HCEC 1CT (cell line): ENCODE results near the gene MOB3B.
"Not testable (repeated sequence)": the region's sequence is repeated elsewhere in the genome, so short reads cannot be mapped to it uniquely, and the experiment has no call there.

Source experiments
- DNase-seq: peaks from one replicate; pipeline ENCODE4 v3.0.0-alpha.2; 2017

Gene MOB3B

GRCh38 chr9:27514551-27514950 lies 15.1 kb downstream of the MOB3B start:
- no peak for DNase-seq

GRCh38 chr9:27511771-27512170 lies 17.8 kb downstream of the MOB3B start:
- no peak for DNase-seq

GRCh38 chr9:27510780-27511179 lies 18.8 kb downstream of the MOB3B start:
- DNase-seq = no peak

GRCh38 chr9:27506981-27507380 lies 22.6 kb downstream of the MOB3B start:
- DNase-seq = no peak

GRCh38 chr9:27505744-27506161 lies 23.9 kb downstream of the MOB3B start:
- DNase-seq = no peak

- no peak for DNase-seq
These were observed 25.4 kb downstream of the MOB3B start for GRCh38 chr9:27504259-27504658.

- no peak for DNase-seq
These were observed 26.0 kb downstream of the MOB3B start for GRCh38 chr9:27503623-27504022.

GRCh38 chr9:27500902-27501301 lies 28.7 kb downstream of the MOB3B start:
- not testable (repeated sequence) for DNase-seq

GRCh38 chr9:27499451-27499850 lies 30.2 kb downstream of the MOB3B start:
- DNase-seq = peak; percentile 6

- no peak for DNase-seq
These were observed 31.7 kb downstream of the MOB3B start for GRCh38 chr9:27497883-27498417.

GRCh38 chr9:27496135-27496504 lies 33.5 kb downstream of the MOB3B start:
- no peak for DNase-seq

GRCh38 chr9:27495480-27496134 lies 34.0 kb downstream of the MOB3B start:
- DNase-seq = no peak

GRCh38 chr9:27491154-27491553 lies 38.5 kb downstream of the MOB3B start:
- DNase-seq = no peak

GRCh38 chr9:27489087-27489876 lies 40.3 kb downstream of the MOB3B start:
- no peak for DNase-seq

GRCh38 chr9:27487927-27488326 lies 41.7 kb downstream of the MOB3B start:
- DNase-seq = no peak

- no peak for DNase-seq
These were observed 42.4 kb downstream of the MOB3B start for GRCh38 chr9:27487128-27487640.

- no peak for DNase-seq
These were observed 44.5 kb downstream of the MOB3B start for GRCh38 chr9:27485158-27485557.

- no peak for DNase-seq
These were observed 46.0 kb downstream of the MOB3B start for GRCh38 chr9:27483576-27483975.

GRCh38 chr9:27482709-27483108 lies 46.9 kb downstream of the MOB3B start:
- no peak for DNase-seq

GRCh38 chr9:27478322-27478721 lies 51.3 kb downstream of the MOB3B start:
- DNase-seq = no peak

GRCh38 chr9:27476870-27477515 lies 52.6 kb downstream of the MOB3B start:
- DNase-seq = no peak

- no peak for DNase-seq
These were observed 54.5 kb downstream of the MOB3B start for GRCh38 chr9:27475057-27475595.

GRCh38 chr9:27474305-27474704 lies 55.3 kb downstream of the MOB3B start:
- DNase-seq = no peak
